ENCODE results near the gene OS9. TPM values are rescaled to one million over a fixed set of nuclear protein-coding genes. Genes with fewer than 3 reads are reported as not detected.
A peak's percentile ranks its signal among the peaks of the same experiment; 100 is the strongest.

The OS9 gene
- total and polyA plus RNA-seq, 9 of the 15 experiments (the other 6 are each of a cell fraction or from before 2014, with no cell fraction given), result 4.6 to 105 (median 89.5) TPM

DNA sequence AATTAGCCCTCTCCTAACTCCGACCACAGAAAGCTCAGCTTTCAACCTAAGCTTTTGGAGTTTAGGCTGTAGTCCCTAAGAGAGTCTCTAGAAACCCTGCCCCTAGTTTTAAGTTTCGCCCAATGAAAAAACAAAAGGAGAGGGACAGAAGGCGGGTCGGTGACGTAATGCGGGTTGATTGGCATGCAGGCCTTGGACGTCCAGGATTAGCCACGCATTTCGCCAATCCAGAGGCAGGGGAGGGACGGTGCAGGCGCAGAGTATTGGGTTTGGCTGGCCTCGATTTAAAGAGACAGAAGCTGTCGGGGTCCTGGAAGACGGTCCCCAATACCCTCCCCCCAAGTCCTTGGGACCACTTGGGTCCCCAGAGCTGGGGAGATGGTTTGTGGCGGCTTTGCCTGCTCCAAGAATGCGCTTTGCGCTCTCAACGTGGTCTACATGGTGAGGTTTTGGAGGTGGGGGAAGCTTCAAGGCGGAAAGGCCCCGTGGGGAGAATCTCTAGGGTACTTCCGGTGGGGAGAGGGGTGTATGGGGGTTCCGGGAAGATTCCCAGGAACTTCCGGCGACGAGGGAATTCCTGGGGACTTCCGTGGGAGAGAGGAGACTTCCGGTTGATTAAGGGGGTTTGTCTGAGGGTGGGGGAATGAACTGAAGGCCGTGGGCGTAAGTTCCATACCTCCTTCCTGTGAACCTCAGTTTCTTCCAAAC, 51.0 kb downstream of the OS9 start, which contains the start of gene TSPAN31 (continued):
- TF ChIP-seq, protein P1, sequence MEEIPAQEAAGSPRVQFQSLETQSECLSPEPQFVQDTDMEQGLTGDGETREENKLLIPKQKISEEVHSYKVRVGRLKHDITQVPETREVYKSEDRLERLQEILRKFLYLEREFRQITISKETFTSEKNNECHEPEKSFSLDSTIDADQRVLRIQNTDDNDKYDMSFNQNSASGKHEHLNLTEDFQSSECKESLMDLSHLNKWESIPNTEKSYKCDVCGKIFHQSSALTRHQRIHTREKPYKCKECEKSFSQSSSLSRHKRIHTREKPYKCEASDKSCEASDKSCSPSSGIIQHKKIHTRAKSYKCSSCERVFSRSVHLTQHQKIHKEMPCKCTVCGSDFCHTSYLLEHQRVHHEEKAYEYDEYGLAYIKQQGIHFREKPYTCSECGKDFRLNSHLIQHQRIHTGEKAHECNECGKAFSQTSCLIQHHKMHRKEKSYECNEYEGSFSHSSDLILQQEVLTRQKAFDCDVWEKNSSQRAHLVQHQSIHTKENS (CRISPR knock-in tag; IDR thresholded peaks at IDR 0.05), result 0 out of 2 replicates have a peak, but pooled peaks have one; percentile 20
- no peak for TF ChIP-seq ZNF707 (CRISPR knock-in tag; conservative IDR thresholded peaks at IDR 0.05)
- TF ChIP-seq EZH2 (IDR thresholded peaks at IDR 0.05; ENCODE audit: borderline replicate concordance, low read depth, low read length), result no peak
- no peak for TF ChIP-seq ZSCAN29 (IDR thresholded peaks at IDR 0.05)
- no peak for TF ChIP-seq ETV5 (CRISPR knock-in tag; IDR thresholded peaks at IDR 0.05; ENCODE audit: low read depth)
- TF ChIP-seq, protein P2, sequence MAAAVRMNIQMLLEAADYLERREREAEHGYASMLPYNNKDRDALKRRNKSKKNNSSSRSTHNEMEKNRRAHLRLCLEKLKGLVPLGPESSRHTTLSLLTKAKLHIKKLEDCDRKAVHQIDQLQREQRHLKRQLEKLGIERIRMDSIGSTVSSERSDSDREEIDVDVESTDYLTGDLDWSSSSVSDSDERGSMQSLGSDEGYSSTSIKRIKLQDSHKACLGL (CRISPR knock-in tag; IDR thresholded peaks at IDR 0.05; ENCODE audit: borderline replicate concordance, poor library complexity, severe bottlenecking), result no peak
- no peak for TF ChIP-seq SNIP1 (IDR thresholded peaks at IDR 0.05; ENCODE audit: low read depth)
- TF ChIP-seq ZNF445 (CRISPR knock-in tag; IDR thresholded peaks at IDR 0.05; ENCODE audit: low read depth), result no peak
- 0 out of 4 replicates have a peak, but pooled peaks of 1 of the 2 experiments have one; percentile 27 for TF ChIP-seq CSDE1 (IDR thresholded peaks at IDR 0.05)
- no peak for TF ChIP-seq SRSF9 (IDR thresholded peaks at IDR 0.05; ENCODE audit: borderline replicate concordance, low read depth, low read length)
- no peak for TF ChIP-seq NFE2 (IDR thresholded peaks at IDR 0.05; ENCODE audit: low read depth)
- TF ChIP-seq FUS (optimal IDR thresholded peaks at IDR 0.05; ENCODE audit: low read depth, low read length), result no peak
- peak in 1 of 2 experiments; percentile 32; a peak in 2 of 4 replicates for TF ChIP-seq SRF (CRISPR knock-in tag; IDR thresholded peaks at IDR 0.05)
- TF ChIP-seq, protein P3, sequence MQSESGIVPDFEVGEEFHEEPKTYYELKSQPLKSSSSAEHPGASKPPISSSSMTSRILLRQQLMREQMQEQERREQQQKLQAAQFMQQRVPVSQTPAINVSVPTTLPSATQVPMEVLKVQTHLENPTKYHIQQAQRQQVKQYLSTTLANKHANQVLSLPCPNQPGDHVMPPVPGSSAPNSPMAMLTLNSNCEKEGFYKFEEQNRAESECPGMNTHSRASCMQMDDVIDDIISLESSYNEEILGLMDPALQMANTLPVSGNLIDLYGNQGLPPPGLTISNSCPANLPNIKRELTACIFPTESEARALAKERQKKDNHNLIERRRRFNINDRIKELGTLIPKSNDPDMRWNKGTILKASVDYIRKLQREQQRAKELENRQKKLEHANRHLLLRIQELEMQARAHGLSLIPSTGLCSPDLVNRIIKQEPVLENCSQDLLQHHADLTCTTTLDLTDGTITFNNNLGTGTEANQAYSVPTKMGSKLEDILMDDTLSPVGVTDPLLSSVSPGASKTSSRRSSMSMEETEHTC (IDR thresholded peaks at IDR 0.05), result no peak
- no peak for TF ChIP-seq SREBF2 (CRISPR knock-in tag; IDR thresholded peaks at IDR 0.05)
- no peak for TF ChIP-seq STAG1 (CRISPR knock-in tag; IDR thresholded peaks at IDR 0.05; ENCODE audit: borderline replicate concordance)
- TF ChIP-seq MED1 (CRISPR knock-in tag; IDR thresholded peaks at IDR 0.05; ENCODE audit: borderline replicate concordance), result no peak
- no peak for TF ChIP-seq PPARD (CRISPR knock-in tag; IDR thresholded peaks at IDR 0.05)
- TF ChIP-seq STAT5B (CRISPR knock-in tag; IDR thresholded peaks at IDR 0.05), result no peak
- no peak for TF ChIP-seq SMARCA4 (IDR thresholded peaks at IDR 0.05)
- no peak for TF ChIP-seq ZNF449 (CRISPR knock-in tag; IDR thresholded peaks at IDR 0.05)
- TF ChIP-seq ASH1L (IDR thresholded peaks at IDR 0.05; ENCODE audit: borderline replicate concordance, low read depth, partially characterized antibody), result peak; percentile 85
- no peak for TF ChIP-seq ZNF197 (CRISPR knock-in tag; IDR thresholded peaks at IDR 0.05; ENCODE audit: low read depth)
